Large intestine (tissue), 3 donors: ENCODE measurements around the gene OR7C1. TPM values are rescaled to one million over a fixed set of nuclear protein-coding genes. Genes with fewer than 3 reads are reported as not detected.
A peak's percentile ranks its signal among the peaks of the same experiment; 100 is the strongest.
"Not testable (repeated sequence)": the region's sequence is repeated elsewhere in the genome, so short reads cannot be mapped to it uniquely, and the experiment has no call there.

Experiments used
- DNase-seq, 2 donors: peaks; one replicate each; pipeline versions ENCODE4 v3.0.0 to v3.0.0-alpha.2; 2013
- H3K27ac ChIP-seq: one replicate; pipeline ENCODE4 v1.5.1; 2013; ENCODE audit warnings: low read length
- H3K27me3 ChIP-seq: 2 replicates; pipeline ENCODE4 v1.6.1; 2013; ENCODE audit warnings: low read length; ENCODE audit not compliant: control insufficient read depth, insufficient read depth
- H3K36me3 ChIP-seq: 2 replicates; pipeline ENCODE4 v1.6.1; 2013; ENCODE audit warnings: low read length; ENCODE audit not compliant: control insufficient read depth, insufficient read depth
- H3K4me1 ChIP-seq: one replicate; pipeline ENCODE4 v1.6.1; 2013; ENCODE audit warnings: low read length; ENCODE audit not compliant: control insufficient read depth, insufficient read depth
- H3K4me3 ChIP-seq: one replicate; pipeline ENCODE4 v1.5.1; 2013; ENCODE audit warnings: low read length
- H3K9me3 ChIP-seq: one replicate; pipeline ENCODE4 v1.6.1; 2013; ENCODE audit warnings: mild to moderate bottlenecking, low read depth, low read length, moderate library complexity; ENCODE audit not compliant: control insufficient read depth
- WGBS: methylation state at CpG from one replicate; pipeline ENCODE4 v1.1.5; 2013; ENCODE audit warnings: low lambda C conversion rate; ENCODE audit not compliant: insufficient coverage; 5-methylcytosine and 5-hydroxymethylcytosine counted together
- polyA plus RNA-seq: library from polyadenylated mRNA; unstranded; fragments of 120-200 nt; gene quantifications from one replicate; pipeline ENCODE4 v1.2.1, GENCODE V29; 2013

Gene OR7C1
- polyA plus RNA-seq, 1 donor = 0.03 TPM

- no peaks in the 10 kb centered on the region for H3K36me3 ChIP-seq
- no peak overlapping the region for H3K4me3 ChIP-seq
- no peak overlapping the region for H3K27ac ChIP-seq
- no peaks in the 10 kb centered on the region for H3K9me3 ChIP-seq
- H3K4me1 ChIP-seq = no peaks in the 10 kb centered on the region
- no CpG with 5 or more reads among the region's 18 CpGs for WGBS
- peak in 1 of 2 donors; percentile 3 for DNase-seq
- no peaks in the 10 kb centered on the region for H3K27me3 ChIP-seq
Measured at GRCh38 chr19:14786421-14786851, 48.5 kb downstream of the OR7C1 start.

DNA sequence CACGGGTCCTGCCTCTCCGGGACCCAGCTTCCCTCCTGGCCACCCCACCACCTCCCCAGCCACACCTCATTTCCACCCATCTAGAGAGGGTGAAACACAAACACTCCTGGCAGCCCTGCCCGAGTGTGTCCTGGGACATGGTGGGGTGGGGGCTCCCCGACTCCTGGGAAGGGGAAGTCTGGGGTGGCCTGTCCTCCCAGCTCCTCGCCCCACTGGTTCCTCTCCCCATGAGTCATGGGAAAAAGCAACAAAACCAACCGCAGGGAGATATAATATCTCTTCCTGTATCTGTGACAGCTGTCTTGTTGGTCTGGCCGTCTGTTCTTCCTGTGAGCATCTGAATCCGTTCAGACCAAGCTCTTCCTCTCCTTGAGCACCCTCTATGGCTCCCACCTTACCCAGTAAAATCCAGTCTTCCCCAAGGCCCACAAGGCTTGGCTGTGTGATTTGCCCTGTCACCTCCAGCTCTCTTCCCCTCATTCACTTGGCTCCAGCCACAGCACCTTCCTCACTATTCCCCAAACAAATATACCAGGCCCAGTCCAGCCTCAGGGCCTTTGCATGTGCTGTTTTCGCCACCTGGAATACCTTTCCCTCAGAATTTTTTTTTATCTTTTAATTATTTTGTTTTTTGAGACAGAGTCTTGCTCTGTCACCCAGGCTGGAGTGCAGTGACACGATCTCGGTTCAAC is 49.7 kb downstream of the OR7C1 start:
- not testable (repeated sequence) for H3K36me3 ChIP-seq, H3K27me3 ChIP-seq, H3K27ac ChIP-seq, H3K4me3 ChIP-seq, H3K4me1 ChIP-seq, H3K9me3 ChIP-seq
- peak; percentile 10 to 17 for DNase-seq
- 55% methylated on average over 5 of the region's 11 CpGs for WGBS

GRCh38 chr19:14784730-14785101 is 50.3 kb downstream of the OR7C1 start:
- not testable (repeated sequence) for H3K36me3 ChIP-seq, H3K27ac ChIP-seq, H3K9me3 ChIP-seq, H3K4me3 ChIP-seq, H3K27me3 ChIP-seq, DNase-seq, H3K4me1 ChIP-seq
- WGBS = no CpG with 5 or more reads among the region's 10 CpGs

DNA sequence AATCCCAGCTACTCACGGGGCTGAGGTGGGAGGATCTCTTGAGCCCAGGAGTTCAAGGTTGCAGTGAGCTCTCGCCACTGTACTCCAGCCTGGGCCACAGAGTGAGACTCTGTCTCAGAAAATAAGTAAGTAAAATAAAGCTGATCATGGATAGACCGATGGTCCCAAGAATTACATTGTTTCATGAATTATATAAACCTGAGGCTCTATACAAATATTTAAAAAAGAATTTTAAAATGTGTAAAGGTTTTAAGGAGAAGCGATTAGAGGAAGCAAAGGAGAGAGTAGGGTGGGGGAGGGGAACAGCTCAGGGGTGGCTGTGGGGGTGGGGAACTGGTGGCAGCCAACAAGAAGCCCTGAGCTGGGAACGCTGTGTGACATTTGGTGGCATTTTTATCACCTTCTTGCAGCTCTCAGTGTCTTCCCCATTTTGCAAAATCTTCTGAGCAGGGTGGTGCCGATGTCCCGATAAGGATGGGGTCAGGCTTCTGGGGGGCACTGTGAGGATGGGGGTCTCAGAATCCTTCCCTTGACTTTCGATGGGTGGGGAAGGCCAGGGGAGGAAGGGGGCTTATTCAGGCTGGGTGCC is 51.5 kb downstream of the OR7C1 start:
- DNase-seq, H3K27me3 ChIP-seq, H3K27ac ChIP-seq, H3K9me3 ChIP-seq, H3K4me1 ChIP-seq, H3K4me3 ChIP-seq, H3K36me3 ChIP-seq: not testable (repeated sequence)
- 71% methylated on average over 1 of the region's 8 CpGs for WGBS

- Histone ChIP-seq H3K27ac (no peak overlapping the region), H3K36me3 (no peaks in the 10 kb centered on the region), H3K4me3 (no peak overlapping the region), H3K9me3 (no peaks in the 10 kb centered on the region), H3K4me1 (no peaks in the 10 kb centered on the region), H3K27me3 (no peaks in the 10 kb centered on the region)
- WGBS = 93% methylated on average over 2 of the region's 16 CpGs
- no peak for DNase-seq
Measured at GRCh38 chr19:14782626-14783409, 52.2 kb downstream of the OR7C1 start.

DNA sequence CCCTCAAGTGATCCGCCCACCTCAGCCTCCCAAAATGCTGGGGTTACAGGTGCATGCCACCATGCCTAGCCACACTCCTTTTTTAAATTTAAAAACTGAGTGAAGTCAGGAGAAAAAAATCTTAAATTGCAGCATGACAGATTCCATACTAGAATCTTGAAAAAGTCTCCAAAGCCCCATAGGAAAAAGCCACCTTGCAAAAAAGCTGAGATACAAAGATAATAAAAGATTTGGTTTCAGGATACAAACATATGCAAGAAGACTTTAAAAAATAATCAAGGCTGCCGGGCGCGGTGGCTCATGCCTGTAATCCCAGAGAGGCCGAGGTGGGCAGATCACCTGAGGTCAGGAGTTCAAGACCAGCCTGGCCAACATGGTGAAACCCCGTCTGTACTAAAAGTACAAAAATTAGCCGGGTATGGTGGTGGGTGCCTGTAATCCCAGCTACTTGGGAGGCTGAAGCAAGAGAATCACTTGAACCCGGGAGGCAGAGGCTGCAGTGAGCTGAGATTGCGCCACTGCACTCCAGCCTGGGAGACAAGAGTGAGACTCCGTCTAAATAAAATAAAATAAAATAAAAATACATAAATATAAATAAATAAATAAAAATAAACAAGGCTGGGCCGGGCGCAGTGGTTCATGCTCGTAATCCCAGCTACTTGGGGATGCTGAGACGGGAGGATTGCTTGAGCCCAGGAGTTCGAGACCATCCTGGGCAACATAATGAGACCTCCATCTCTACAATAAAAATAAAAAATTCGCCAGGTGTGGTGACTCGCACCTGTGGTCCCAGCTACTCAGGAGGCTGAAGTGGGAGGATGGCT is 53.1 kb downstream of the OR7C1 start:
- not testable (repeated sequence) for H3K36me3 ChIP-seq, H3K4me1 ChIP-seq, DNase-seq, H3K4me3 ChIP-seq, H3K27ac ChIP-seq, H3K9me3 ChIP-seq, H3K27me3 ChIP-seq
- WGBS = 100% methylated on average over 1 of the region's 17 CpGs

DNA sequence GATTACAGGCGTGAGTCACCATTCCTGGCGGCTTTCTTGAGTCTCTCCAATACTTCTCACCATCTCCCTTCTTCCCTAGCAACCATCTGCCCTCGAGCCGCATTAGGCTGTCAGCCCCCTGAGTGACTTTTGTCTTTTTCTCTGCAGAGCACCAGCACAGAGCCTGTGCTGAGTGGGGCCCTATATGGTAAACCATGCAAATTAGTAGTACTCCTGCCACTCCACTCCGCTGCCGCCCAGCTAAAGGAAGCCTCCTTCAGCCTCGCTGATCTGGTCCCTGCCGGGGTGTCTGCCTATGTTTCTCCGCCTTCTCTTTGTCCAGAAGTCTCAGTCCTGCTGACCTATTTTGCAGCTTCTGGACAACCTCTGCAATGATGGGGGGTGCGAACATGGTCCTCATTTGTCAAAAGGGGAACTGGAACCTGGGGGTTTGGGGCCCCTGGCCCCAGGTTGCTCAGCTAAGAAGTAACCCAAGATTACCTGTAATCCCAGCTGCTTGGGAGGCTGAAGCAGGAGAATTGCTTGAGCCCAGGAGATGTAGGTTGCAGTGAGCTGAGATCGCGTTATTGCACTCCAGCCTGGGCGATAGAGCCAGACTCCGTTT is 54.3 kb downstream of the OR7C1 start:
- DNase-seq, H3K27ac ChIP-seq, H3K36me3 ChIP-seq, H3K4me1 ChIP-seq, H3K9me3 ChIP-seq, H3K4me3 ChIP-seq: not testable (repeated sequence)
- H3K27me3 ChIP-seq = peaks cover 14% of the 10 kb centered on the region
- WGBS = no CpG with 5 or more reads among the region's 14 CpGs

GRCh38 chr19:14779151-14779550 is 55.8 kb downstream of the OR7C1 start:
- no peak overlapping the region for H3K27ac ChIP-seq

DNA sequence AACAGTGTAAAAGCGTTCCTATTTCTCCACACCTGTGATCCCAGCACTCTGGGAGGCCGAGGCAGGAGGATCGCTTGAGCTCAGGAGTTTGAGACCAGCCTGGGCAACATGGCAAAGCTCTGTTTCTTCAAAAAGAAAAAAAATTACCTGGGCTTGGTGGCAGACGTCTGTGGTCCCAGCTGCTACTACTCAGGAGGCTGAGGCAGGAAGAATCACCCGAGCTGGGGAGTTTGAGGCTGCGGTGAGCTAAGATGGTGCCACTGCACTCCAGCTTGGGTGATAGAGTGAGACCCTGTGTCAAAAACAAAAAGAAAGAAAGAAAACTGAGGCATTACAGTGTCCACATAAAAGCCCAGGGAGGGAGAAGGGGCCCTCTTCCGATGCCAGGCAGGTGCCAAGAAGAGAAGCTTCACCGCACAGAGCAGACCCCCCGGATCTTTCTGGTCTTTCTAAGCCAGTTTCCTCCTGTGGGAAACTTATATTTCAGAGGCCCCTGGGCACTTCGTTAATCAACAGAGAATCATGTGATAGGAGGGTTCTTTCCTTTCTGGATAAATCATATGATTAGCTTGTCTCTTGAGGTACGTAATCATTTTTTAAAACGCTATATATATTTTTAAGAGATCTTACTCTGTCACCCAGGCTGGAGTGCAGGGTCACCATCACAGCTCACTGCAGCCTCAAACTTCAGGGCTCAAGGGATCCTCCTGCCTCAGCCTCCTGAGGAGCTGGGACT is 56.7 kb downstream of the OR7C1 start, which contains the start of gene ADGRE2:
TSS of gene ADGRE2 (minus strand) at position 451 of the 736 bp plus-strand sequence. CDS start 1,804 bp downstream, outside the sequence.
- H3K27ac ChIP-seq, H3K36me3 ChIP-seq, H3K4me3 ChIP-seq, H3K4me1 ChIP-seq, H3K9me3 ChIP-seq, DNase-seq: not testable (repeated sequence)
- 100% methylated on average over 1 of the region's 12 CpGs for WGBS
- H3K27me3 ChIP-seq = peaks cover 17% of the 10 kb centered on the region

More at GRCh38 chr19:14779151-14779550, 55.8 kb downstream of the OR7C1 start:
- H3K27me3 ChIP-seq = peaks cover 17% of the 10 kb centered on the region
- H3K4me3 ChIP-seq = no peak overlapping the region
- 40% methylated on average over 3 of the region's 5 CpGs for WGBS
- H3K36me3 ChIP-seq = no peaks in the 10 kb centered on the region
- H3K9me3 ChIP-seq = no peaks in the 10 kb centered on the region
- DNase-seq = no peak
- H3K4me1 ChIP-seq = no peaks in the 10 kb centered on the region
